Measurements from ENCODE around the gene ECHS1. TPM values are rescaled to one million over a fixed set of nuclear protein-coding genes. Genes with fewer than 3 reads are reported as not detected.
A peak's percentile ranks its signal among the peaks of the same experiment; 100 is the strongest.
"Not testable (repeated sequence)": the region's sequence is repeated elsewhere in the genome, so short reads cannot be mapped to it uniquely, and the experiment has no call there.

Gene ECHS1
- total and polyA plus RNA-seq, 2 donors (not counting 3 experiments of a cell fraction or from before 2014, with no cell fraction given): 46.2 to 108 TPM

- H3K9ac ChIP-seq (replicated peaks; ENCODE audit: extremely low read depth, insufficient read depth, low read length): no peak overlapping the region
- H3K4me1 ChIP-seq (ENCODE audit: control insufficient read depth, extremely low read depth, insufficient read depth, low read length): no peaks in the 10 kb centered on the region
- TF ChIP-seq POLR2A (IDR thresholded peaks at IDR 0.05; ENCODE audit: low read depth, low read length): no peak
- TF ChIP-seq, protein P1, sequence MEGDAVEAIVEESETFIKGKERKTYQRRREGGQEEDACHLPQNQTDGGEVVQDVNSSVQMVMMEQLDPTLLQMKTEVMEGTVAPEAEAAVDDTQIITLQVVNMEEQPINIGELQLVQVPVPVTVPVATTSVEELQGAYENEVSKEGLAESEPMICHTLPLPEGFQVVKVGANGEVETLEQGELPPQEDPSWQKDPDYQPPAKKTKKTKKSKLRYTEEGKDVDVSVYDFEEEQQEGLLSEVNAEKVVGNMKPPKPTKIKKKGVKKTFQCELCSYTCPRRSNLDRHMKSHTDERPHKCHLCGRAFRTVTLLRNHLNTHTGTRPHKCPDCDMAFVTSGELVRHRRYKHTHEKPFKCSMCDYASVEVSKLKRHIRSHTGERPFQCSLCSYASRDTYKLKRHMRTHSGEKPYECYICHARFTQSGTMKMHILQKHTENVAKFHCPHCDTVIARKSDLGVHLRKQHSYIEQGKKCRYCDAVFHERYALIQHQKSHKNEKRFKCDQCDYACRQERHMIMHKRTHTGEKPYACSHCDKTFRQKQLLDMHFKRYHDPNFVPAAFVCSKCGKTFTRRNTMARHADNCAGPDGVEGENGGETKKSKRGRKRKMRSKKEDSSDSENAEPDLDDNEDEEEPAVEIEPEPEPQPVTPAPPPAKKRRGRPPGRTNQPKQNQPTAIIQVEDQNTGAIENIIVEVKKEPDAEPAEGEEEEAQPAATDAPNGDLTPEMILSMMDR (IDR thresholded peaks at IDR 0.05; ENCODE audit: extremely low read depth in 1 of 2, insufficient read depth in 1 of 2, low read depth in 1 of 2, low read length in 2 of 2): no peak
- no peak for TF ChIP-seq MYC (IDR thresholded peaks at IDR 0.05; ENCODE audit: low read depth, low read length)
- TF ChIP-seq MAX (IDR thresholded peaks at IDR 0.05; ENCODE audit: insufficient read depth, insufficient read length): no peak
- no peak for TF ChIP-seq FOS (IDR thresholded peaks at IDR 0.05; ENCODE audit: borderline replicate concordance, insufficient read depth, low read length)
- TF ChIP-seq JUN (IDR thresholded peaks at IDR 0.05; ENCODE audit: borderline replicate concordance, insufficient read depth, insufficient read length, low read depth): no peak
- TF ChIP-seq POLR2AphosphoS5 (IDR thresholded peaks at IDR 0.05; ENCODE audit: insufficient read depth, low read depth, low read length): no peak
- no peak for TF ChIP-seq GATA2 (IDR thresholded peaks at IDR 0.05; ENCODE audit: insufficient read depth, insufficient read length, low read depth, low read length)
- no peak for TF ChIP-seq EZH2 (IDR thresholded peaks at IDR 0.05; ENCODE audit: borderline replicate concordance, low read depth, low read length, severe bottlenecking)
- H4K20me1 ChIP-seq (replicated peaks; ENCODE audit: control insufficient read depth, extremely low read depth, insufficient read depth, low read length): no peaks in the 10 kb centered on the region
- BruUV-seq (replicated peaks): no TSS peak
- H3K4me2 ChIP-seq (ENCODE audit: insufficient read depth, low read length): no peak overlapping the region
- no peaks in the 10 kb centered on the region for H3K9me3 ChIP-seq (replicated peaks; ENCODE audit: control insufficient read depth, insufficient read depth, low read length)
- intact Hi-C loops (cut with micrococcal nuclease) (loop anchor here (1.0 kb wide), 1 partner anchor 15 kb away; no protein-coding TSS in a partner anchor), dilution Hi-C loops (cut with MboI; ENCODE audit: extremely low pct_ligation_motif_present, low sequenced_read_pairs) (no loop called here)
- H3K9me1 ChIP-seq (replicated peaks; ENCODE audit: control insufficient read depth, extremely low read depth, insufficient read depth, low read length): no peaks in the 10 kb centered on the region
- peak; percentile 71 for FAIRE-seq
- no peaks in the 10 kb centered on the region for H3K36me3 ChIP-seq (ENCODE audit: control insufficient read depth in 2 of 2, extremely low read depth in 1 of 2, insufficient read depth in 2 of 2, low read length in 2 of 2)
- H3K4me3 ChIP-seq (replicated peaks in 1 of 3; ENCODE audit: insufficient read depth in 1 of 3, low read depth in 1 of 3, low read length in 3 of 3): no peak overlapping the region
- no peaks in the 10 kb centered on the region for H3K79me2 ChIP-seq (ENCODE audit: control insufficient read depth, insufficient read depth, low read length)
- DNase-seq (ENCODE audit: low read depth, low spot score): peak; percentile 22
- peaks cover 32 to 35% of the 10 kb centered on the region in 2 experiments for H3K27me3 ChIP-seq (ENCODE audit: control insufficient read depth in 2 of 2, insufficient read depth in 2 of 2, low read length in 2 of 2)
- CTCF ChIA-PET: interaction anchor here (0.6 to 1.7 kb wide), 3 partner anchors 10 to 67 kb away, joined by 3 to 13 read pairs (median 4); no protein-coding TSS in a partner anchor
- H3K27ac ChIP-seq (ENCODE audit: insufficient read depth, low read depth, low read length): no peak overlapping the region
- POLR2A ChIA-PET: no interaction called here
- no peak overlapping the region for H2AFZ ChIP-seq (ENCODE audit: low read depth, low read length)
These were observed 48.9 kb downstream of the ECHS1 start for GRCh38 chr10:133324198-133324792.

DNA sequence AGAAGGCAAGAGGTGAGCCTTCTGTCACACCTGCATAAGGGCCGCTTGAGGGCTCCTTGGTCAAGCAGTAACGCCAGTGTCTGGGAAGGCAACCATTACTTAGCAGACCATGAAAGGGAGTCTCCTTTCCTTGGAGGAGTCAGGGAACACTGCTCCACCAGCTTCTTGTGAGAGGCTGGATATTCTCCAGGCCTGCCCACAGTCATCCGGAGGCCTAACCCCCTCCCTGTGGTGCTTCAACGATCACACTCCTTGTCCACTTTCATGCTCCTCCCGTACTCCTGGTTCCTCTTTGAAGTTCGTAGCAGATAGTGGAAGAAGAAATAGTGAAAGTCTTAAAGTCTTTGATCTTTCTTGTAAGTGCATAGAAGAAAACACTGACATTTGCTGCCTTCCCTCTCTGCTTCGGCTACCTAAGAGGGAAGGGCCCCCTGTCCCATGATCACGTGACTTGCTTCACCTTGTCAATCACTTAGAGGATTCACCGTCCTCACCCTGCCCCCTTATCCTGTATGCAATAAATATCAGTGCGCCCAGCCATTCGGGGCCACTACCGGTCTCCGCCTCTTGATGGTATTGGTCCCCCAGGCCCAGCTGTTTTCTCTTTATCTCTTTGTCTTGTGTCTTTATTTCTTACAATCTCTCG, 51.0 kb downstream of the ECHS1 start:
- CTCF ChIA-PET; H4K20me1 ChIP-seq (replicated peaks; ENCODE audit: control insufficient read depth, extremely low read depth, insufficient read depth, low read length); H3K36me3 ChIP-seq (ENCODE audit: control insufficient read depth in 2 of 2, extremely low read depth in 1 of 2, insufficient read depth in 2 of 2, low read length in 2 of 2); H3K27ac ChIP-seq (ENCODE audit: insufficient read depth, low read depth, low read length); dilution Hi-C loops (cut with MboI; ENCODE audit: extremely low pct_ligation_motif_present, low sequenced_read_pairs); H3K79me2 ChIP-seq (ENCODE audit: control insufficient read depth, insufficient read depth, low read length); H3K9me1 ChIP-seq (replicated peaks; ENCODE audit: control insufficient read depth, extremely low read depth, insufficient read depth, low read length); H2AFZ ChIP-seq (ENCODE audit: low read depth, low read length); H3K9ac ChIP-seq (replicated peaks; ENCODE audit: extremely low read depth, insufficient read depth, low read length); H3K4me3 ChIP-seq (replicated peaks in 1 of 3; ENCODE audit: insufficient read depth in 1 of 3, low read depth in 1 of 3, low read length in 3 of 3); FAIRE-seq; H3K9me3 ChIP-seq (replicated peaks; ENCODE audit: control insufficient read depth, insufficient read depth, low read length); H3K4me1 ChIP-seq (ENCODE audit: control insufficient read depth, extremely low read depth, insufficient read depth, low read length); BruUV-seq (replicated peaks); H3K4me2 ChIP-seq (ENCODE audit: insufficient read depth, low read length); POLR2A ChIA-PET; intact Hi-C loops (cut with micrococcal nuclease); DNase-seq (ENCODE audit: low read depth, low spot score): not testable (repeated sequence)
- H3K27me3 ChIP-seq (ENCODE audit: control insufficient read depth in 2 of 2, insufficient read depth in 2 of 2, low read length in 2 of 2): peaks cover 18 to 25% of the 10 kb centered on the region in 2 experiments

Data from endothelial cell of umbilical vein (primary cell).